ENCODE measurements around the gene ST3GAL3. TPM values are rescaled to one million over a fixed set of nuclear protein-coding genes. Genes with fewer than 3 reads are reported as not detected.

Gene ST3GAL3
- total RNA-seq, 1 donor from 2014 or later = 38.5 TPM

GRCh38 chr1:43977376-43978263 lies 270.3 kb downstream of the ST3GAL3 start:
- DNase-seq (ENCODE audit: low spot score) = no peak

- DNase-seq (ENCODE audit: low spot score) = no peak
Measured at GRCh38 chr1:43978264-43978550, 270.9 kb downstream of the ST3GAL3 start.

- no peak for DNase-seq (ENCODE audit: low spot score)
Measured at GRCh38 chr1:43978551-43979260, 271.4 kb downstream of the ST3GAL3 start, which contains the start of gene B4GALT2. Gene B4GALT2, plus strand, starts transcription at chr1:43979210. Its CDS starts 1,951 bp downstream, at chr1:43981161.

- no peak for DNase-seq (ENCODE audit: low spot score)
Measured at GRCh38 chr1:43979261-43979527, 271.9 kb downstream of the ST3GAL3 start.

- DNase-seq (ENCODE audit: low spot score) = no peak
Measured at GRCh38 chr1:43979528-43980254, 272.4 kb downstream of the ST3GAL3 start.

GRCh38 chr1:43980255-43981134 lies 273.2 kb downstream of the ST3GAL3 start:
- no peak for DNase-seq (ENCODE audit: low spot score)

Small RNAs within 50 kb of the gene (microRNA-seq; reads per million reads assigned to microRNA genes)
- not detected for gene MIR6079 (ENCODE audit: borderline number of aligned reads)

Other genes with a start within 250 kb of the ST3GAL3 start
- gene PTPRF, start 176.7 kb upstream of the ST3GAL3 start, total RNA-seq = 270 TPM
- gene KDM4A, start 57.4 kb upstream of the ST3GAL3 start, total RNA-seq = 32.9 TPM
- gene ARTN, start 226.3 kb downstream of the ST3GAL3 start, total RNA-seq = 0.39 TPM
- 26.1 TPM for gene IPO13, start 239.4 kb downstream of the ST3GAL3 start, total RNA-seq

Data from mesenteric fat pad (tissue), 1 donor.